HG03108 (cell line): ENCODE data around the gene HTR3B.
A peak's percentile ranks its signal among the peaks of the same experiment; 100 is the strongest.
"Not testable (repeated sequence)": the region's sequence is repeated elsewhere in the genome, so short reads cannot be mapped to it uniquely, and the experiment has no call there.

ENCODE experiments used
- ATAC-seq: cut with Tn5 transposase; IDR thresholded peaks from one replicate; pipeline ENCODE4 v1.9.1; 2021; ENCODE audit warnings: moderate library complexity; ENCODE audit not compliant: unreplicated experiment

HTR3B gene

DNA sequence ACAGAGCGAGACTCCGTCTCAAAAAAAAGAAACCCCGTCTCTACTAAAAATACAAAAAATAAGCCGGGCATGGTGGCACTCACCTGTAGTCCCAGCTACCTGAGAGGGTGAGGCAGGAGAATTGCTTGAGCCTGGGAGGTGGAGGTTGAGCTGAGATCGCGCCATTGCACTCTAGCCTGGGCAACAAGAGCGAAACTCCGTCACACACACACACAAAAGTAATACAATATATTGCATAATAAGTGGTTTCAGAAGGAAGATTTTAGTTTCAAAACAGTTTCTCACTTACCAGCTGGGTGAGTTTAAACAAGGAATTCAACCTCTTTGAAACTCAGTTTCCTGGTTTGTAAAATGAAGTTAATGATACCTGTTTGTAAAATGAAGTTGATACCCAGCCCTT lies 37.7 kb downstream of the HTR3B start:
- no peak for ATAC-seq

DNA sequence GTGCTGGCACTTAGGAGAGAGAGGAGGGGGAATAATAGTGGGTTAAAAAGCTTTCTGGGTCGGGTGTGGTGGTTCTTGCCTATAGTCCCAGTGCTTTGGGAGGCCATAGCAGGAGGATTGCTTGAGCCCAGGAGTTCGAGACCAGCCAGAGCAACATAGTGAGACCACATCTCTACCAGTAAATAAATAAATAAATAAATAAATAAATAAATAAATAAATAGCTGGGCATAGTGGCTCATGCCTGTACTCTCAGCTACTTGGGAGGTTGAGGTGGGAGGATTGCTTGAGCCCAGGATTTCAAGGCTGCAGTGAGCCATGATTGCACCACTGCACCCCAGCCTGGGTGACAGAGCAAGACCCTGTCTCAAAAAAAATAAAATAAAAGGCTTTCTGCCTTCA lies 41.6 kb downstream of the HTR3B start:
- ATAC-seq, result not testable (repeated sequence)

DNA sequence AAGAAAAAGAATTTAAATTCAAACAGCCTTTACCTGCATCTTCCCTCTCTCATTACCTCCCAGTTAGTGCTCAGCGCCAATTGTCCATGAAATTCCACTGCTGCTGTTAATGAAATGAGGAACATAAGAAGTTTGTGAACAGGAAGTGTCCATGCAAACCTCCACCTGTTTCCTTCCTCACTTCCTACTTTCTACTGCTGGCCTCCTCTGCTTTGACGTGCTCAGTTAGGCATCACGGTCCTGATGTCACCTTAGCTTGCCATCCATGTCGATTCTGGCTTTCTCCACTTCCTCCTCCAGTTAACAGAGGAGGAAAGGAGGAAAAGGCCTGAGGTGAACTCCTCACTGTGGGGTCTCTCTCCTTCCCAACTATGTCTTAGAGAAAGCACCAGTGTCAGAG lies 43.4 kb downstream of the HTR3B start:
- ATAC-seq, result no peak

DNA sequence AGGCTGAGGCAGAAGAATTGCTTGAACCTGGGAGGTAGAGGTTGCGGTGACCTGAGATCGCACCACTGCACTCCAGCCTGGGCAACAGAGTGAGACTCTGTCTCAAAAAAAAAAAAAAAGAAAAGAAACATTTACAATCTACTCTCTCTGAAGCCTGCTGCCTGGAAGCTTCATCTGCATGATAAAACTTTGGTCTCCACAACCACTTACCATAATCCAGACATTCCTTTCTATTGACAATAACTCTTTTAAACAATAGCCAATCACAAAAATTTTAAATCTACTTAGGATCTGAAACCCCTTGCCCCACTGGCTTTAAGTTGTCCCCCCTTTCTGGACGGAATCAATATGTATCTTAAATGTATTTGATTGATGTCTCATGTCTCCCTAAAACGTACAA lies 45.3 kb downstream of the HTR3B start:
- no peak for ATAC-seq

DNA sequence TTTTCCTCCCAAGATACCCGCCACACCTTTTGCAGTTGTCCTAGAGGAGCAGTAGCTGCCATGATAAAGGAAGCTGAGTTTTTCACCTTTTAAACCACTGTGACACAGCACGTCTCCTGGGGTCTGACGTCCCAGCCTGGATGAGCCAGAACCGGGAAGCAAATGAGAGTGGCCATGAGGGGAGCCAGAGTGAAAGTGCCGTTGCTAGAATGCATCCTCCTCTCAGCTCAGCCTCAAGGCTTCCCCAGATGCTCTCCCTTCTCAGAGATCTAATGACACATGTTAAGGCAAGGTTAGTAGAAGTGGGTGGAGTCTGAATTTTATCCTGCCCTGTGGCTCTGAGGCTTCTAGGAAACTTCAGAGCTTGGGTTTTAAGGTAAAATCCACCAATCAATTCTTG lies 46.9 kb downstream of the HTR3B start:
- no peak for ATAC-seq

DNA sequence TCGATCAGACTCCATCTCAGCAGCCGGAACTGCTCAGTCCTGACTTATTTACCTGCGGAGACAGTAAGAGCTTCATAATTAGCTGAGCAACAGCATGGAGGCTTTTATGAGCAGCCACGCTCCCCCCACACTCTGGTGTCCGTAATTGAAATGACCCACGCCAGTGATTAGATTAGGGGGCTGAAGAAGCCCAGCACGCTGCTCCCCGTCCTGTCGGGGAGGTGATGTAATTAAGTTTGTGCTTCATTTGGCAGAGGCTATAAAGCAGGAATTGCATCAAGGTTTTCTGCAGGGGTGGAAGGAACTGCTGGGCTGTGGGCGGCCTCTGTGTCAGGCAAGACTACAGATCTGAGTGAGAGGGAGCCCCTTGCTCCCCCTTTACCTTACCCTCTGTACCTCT lies 47.5 kb downstream of the HTR3B start:
- no peak for ATAC-seq

DNA sequence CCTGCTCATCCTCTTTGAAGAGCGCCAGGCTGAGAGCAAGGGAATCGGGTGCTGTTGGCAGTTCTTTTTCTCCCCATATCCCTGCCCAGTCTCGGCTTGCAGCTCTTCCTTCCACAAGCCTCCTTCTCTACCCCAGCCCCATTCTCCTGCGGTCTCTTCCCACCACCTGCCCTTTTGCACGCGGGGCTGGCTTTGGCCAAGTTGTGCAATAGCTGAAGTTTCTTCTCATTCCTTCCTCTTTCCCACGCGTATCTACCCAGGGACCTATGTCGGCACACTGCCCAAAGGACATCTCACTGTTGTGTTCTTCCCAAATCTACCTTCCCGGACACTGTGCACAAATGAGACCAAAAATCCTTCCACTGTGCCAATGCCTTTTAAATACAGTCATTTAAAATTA lies 48.0 kb downstream of the HTR3B start:
- ATAC-seq, result no peak

DNA sequence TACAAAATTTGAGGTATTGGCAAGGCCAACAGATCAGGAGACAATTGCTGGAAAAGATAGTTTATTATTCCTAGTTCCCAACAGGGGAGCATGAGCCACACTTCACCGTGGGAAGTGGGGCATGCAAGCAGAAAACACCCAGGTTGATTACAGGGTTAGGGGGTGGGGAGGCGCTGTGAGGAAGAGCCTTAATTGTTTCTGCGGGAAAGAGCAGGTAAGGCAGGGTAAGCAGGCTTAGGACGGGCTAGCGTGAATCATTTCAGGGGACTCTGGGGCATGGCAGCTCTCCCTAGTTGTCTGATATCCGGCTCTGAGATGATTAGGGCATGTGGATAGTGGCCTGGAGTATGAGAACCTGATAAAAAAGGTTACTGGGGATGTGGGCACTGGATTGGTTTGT lies 49.6 kb downstream of the HTR3B start:
- no peak for ATAC-seq

DNA sequence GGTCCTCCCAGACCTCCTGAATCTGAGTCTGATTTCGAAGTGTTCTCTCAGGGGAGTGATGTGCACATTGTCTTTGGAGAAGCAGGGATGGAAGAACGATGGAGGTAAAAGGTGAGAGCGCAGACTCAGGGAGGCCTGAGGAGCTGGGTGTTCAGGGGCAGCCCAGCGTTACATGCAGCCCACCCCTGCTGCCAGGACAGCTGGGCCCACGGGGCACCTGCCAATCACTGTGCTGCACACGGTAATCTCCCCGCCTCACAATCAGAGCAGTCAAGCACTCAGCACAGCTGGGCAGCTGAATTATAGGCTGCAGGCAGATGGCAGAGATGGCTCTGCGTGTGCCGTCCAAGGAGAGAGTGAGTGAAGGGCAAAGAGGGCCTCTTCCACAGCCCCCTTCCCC lies 52.4 kb downstream of the HTR3B start:
- ATAC-seq, result no peak

DNA sequence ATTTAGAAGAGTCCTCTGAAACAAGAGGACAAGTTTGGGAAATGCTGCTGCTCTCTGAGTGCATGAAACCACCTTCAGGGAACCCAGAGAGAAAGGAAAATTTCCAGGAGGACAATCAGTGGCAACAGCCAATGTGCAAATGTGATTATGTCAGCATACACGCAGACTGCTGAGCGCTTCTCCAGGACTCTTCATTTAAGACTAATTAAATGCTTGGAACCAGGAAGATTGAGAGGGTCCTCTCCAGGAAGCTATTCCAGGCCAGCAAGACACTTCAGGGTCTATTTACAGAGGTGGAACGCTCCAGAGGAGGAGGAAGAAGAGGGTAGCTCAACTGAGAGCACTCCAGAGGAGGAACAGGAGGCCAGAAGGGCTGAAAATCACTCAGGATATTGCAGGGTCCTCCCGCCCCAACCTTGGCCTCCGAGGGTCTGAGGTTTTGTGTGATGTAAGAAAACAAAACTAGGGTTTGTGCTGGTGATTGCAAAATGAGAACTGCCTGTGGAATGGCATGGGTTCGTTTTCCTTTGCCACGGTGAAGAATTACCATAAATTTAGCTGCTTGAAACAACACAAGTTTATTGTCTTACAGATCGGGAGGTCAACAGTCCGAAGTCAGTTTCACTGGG lies 56.2 kb downstream of the HTR3B start:
- ATAC-seq, result no peak

DNA sequence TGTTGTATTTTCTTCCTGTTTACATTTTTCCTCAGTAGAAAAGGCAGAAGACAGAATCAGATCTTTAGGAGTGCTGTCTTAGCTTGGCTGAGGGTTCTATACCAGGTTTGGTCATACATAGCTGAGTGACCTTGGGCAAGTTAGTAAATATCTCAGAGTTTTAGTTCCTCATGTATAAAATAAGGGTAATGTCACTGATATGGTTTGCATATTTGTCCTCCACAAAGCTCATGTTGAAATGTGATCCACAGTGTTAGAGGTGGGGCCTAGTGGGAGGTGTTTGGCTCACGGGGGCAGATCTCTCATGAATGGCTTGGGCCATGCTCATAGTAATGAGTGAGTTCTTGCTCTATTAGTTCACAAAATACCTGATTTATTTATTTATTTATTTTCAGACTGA lies 62.8 kb downstream of the HTR3B start:
- ATAC-seq, result no peak

DNA sequence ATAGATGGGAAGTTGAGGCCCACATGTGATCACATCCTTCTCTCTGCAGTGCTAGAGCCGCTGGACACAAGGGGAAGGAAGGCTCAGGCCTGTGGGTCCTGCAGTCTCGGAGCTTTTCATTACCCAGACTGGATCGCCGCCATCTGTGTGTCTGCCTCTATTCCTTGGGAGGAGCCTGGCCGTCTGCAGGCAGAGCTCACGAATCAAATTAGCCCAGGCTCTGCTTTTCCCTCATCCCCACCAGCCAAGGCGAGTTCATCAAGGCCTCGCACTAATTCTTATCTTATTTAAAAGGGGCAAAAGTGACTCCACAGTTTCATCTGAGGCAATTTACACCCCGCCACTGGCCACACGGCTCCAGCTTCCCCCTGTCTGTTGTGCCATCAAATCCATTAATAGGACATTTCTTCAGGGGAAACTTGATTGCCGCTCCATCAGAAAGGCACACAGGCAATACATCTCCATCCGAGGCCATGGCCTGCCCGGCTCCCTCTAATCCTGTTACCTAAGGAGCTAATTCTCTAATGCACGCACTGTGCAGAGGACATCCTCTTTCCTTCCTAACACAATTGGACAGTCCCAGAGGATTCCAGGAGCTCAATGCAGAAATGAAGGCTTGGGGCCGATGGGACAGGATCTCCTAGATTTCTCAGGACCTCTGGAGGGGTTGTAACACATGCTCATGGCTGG lies 67.1 kb downstream of the HTR3B start:
- no peak for ATAC-seq

DNA sequence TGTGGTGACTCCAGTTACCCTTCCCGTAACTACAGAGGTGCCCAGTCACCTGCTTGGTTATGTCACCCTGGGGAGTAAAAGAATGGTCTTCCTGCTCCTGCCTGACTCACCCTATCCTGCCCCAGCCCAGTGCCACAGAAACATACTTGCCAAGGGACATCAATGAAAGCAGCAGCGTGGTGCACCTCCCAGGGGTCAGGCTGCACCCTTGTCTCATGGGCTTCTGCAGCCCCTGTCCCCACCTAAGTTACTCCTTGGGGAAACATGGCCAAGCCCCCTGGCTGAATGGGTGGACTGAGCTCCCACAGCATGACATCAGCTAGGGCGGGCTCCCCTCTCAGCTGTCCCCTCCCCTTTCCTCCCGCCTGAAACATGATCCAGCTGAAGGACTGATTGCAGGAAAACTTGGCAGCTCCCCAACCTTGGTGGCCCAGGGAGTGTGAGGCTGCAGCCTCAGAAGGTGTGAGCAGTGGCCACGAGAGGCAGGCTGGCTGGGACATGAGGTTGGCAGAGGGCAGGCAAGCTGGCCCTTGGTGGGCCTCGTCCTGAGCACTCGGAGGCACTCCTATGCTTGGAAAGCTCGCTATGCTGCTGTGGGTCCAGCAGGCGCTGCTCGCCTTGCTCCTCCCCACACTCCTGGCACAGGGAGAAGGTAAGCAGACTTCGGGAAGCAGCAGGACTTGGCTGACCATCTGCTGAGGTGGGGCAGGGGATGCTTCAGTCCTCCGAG lies 70.3 kb downstream of the HTR3B start, which contains the start of gene HTR3A:
TSS of gene HTR3A (plus strand) at position 368 of the 730 bp plus-strand sequence. CDS start at position 586, 218 bp downstream.
- ATAC-seq, result no peak

DNA sequence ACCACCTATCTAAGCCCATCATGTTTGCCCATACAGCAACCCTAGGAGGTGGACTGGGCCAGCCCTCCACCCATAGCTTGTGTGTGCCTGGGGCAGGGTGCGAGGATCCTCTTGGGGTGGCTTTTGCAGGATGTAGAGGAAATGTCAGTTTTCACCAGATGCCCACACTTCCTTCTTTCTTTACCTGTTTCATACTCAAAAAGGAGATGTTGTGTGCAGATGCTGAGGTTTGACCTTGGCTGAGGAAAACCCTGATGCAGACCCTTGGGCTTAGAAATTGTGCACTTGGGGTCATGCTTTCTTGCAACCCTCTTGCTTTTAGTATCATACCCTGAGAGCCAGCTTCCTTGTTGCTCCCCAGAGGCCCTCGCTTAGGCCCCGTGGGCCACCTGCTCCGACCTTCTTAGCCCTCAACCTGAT lies 72.5 kb downstream of the HTR3B start:
- ATAC-seq, result peak; percentile 51

DNA sequence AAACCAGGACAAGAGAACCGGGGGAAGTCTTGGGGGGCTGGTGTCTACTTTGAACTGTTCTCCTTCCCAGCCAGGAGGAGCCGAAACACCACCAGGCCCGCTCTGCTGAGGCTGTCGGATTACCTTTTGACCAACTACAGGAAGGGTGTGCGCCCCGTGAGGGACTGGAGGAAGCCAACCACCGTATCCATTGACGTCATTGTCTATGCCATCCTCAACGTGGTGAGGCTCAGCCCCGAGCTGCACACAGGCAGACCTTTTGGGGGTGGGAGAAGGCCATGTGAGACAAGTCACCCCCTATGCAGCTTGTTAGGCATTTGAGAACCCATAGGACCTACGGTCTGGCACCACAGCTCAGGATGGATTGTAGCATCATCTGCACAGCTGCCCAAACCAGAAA lies 73.1 kb downstream of the HTR3B start:
- ATAC-seq, result no peak

DNA sequence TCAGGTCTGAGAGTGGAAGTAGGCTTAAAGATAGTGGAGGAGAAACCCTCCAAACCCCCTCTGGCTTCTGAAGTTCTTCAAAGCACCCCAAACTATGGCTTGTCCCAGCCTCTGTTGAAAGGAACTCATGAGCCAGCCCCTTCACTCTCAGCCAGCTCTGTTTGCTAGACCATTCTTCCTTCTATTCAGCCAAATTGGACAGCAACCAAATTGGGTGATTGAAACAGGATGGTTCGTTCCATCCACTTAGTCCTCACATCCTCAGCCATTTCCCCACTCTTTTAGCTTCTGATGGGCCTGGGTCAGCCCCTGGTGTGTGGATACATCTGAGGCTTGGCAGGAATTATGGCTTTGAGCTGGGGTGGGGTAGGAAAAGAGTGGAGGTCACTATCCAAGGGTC lies 74.8 kb downstream of the HTR3B start:
- no peak for ATAC-seq

DNA sequence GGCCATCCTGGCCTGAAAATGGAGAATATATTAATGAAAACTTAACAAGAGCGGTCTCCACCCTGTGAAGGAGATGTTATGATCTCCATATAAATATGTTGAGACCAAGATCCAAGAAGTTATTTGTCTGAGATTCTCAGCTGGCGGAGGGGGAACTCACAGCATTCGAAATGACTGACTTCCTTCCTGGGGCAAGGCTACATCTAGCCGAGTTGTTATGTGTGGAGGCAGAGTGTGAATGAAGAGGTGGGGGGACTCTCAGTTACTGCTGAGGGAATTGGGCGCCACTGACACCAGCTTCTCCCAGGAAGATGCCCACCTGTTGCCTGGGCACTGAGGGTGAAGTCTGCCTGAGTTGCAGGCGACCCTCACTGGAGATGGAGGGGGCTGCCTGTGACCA lies 76.2 kb downstream of the HTR3B start:
- no peak for ATAC-seq

DNA sequence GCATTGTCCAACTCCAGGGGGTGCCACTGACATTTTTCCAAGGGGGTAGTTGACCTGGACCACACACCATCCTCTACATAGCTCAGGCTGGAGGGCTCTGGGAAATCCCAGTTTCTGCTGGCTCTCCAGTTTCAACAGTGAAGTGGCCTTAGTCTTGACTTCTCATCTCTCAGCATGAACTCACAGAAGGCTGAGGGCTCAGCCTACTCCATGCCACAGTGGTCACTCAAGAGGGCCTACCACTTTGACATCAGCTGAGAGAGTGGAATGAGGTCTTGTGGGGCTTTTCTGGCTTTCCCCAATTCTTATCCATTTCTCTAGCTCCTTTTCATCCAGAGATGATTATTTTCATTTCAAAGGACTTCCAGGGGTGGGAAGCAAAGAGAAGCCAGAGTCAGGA lies 77.7 kb downstream of the HTR3B start:
- ATAC-seq, result no peak

DNA sequence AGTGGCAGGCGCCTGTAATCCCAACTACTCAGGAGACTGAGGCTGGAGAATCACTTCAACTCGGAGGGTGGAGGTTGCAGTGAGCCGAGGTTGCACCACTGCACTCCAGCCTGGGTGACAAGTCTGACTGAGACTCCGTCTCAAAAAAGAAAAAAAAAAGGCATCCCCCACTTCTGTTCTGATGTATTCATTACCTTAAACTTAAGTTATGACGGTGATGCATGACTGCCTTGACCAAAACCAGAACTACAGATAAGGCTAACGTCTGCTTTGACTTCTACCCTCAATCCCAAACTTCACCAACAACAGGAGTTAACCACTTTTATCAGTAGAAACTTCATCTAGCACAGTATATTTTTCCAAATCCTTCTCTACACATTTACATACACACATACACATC lies 80.2 kb downstream of the HTR3B start:
- no peak for ATAC-seq

DNA sequence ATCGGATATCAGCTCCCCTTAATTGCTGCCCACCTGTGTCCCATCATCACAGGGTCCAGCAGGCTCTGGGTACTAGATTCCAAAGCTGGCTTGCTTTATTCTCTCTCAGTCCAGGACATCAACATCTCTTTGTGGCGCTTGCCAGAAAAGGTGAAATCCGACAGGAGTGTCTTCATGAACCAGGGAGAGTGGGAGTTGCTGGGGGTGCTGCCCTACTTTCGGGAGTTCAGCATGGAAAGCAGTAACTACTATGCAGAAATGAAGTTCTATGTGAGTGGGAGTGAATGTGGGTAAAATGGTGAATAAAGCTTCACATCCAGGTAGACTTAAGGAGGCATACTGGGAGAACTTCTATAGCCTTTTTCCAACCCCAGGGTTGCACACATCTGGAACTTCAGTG lies 81.3 kb downstream of the HTR3B start:
- ATAC-seq, result no peak

DNA sequence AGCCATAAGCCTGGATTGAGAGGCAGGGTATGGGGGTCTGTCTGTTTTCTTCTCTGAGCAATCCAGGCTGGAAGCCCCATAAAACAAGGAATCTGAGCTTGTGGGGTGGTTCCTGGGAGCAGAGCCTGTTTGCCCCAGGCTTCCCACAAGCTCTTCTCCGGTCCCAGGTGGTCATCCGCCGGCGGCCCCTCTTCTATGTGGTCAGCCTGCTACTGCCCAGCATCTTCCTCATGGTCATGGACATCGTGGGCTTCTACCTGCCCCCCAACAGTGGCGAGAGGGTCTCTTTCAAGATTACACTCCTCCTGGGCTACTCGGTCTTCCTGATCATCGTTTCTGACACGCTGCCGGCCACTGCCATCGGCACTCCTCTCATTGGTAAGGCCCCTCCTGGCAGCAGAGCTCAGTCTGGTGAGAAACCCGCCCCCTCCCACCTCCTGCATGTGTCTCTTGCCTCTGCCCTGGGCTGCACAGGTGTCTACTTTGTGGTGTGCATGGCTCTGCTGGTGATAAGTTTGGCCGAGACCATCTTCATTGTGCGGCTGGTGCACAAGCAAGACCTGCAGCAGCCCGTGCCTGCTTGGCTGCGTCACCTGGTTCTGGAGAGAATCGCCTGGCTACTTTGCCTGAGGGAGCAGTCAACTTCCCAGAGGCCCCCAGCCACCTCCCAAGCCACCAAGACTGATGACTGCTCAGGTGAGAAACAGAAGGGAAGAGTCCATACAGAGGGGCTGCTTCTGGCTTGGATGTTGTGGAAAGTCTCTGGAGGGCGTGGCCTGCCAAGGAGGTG lies 82.0 kb downstream of the HTR3B start:
- no peak for ATAC-seq
